Panc1 (cell line): Measurements from ENCODE around the gene FGF19. TPM values are rescaled to one million over a fixed set of nuclear protein-coding genes. Genes with fewer than 3 reads are reported as not detected.
A peak's percentile ranks its signal among the peaks of the same experiment; 100 is the strongest.

Source experiments
- ATAC-seq: fragments of 200-7000 bp; cut with Tn5 transposase; 2 replicates; pipeline ENCODE4 v1.9.1; 2020; ENCODE audit warnings: mild to moderate bottlenecking, moderate library complexity
- BruUV-seq: library from RNA; stranded (reverse); fragments of 400-500 nt; replicated peaks from 2 replicates; lab custom pipeline; 2021; lab: Mats Ljungman, UMichigan
- CTCF ChIA-PET: fragments of 300-600 bp; sonication (Branson Sonifier 250); formaldehyde crosslinking; loops from one replicate; lab custom pipeline; 2022; ENCODE audit warnings: antibody characterized with exemption; lab: Charles Lee
- POLR2A ChIA-PET: fragments of 300-600 bp; sonication (Branson Sonifier 250); formaldehyde crosslinking; loops from one replicate; lab custom pipeline; 2022; ENCODE audit warnings: antibody characterized with exemption; lab: Charles Lee
- DNase-seq: peaks from one replicate; pipeline ENCODE4 v3.0.0-alpha.2; 2010; ENCODE audit warnings: low read depth, low spot score
- H3K27ac ChIP-seq: 2 replicates; pipeline ENCODE4 v1.5.1; 2011; ENCODE audit warnings: mild to moderate bottlenecking, low read length, inconsistent platforms
- H3K27me3 ChIP-seq: fragments of 200-500 bp; sonication (Bioruptor generic); 2 replicates; pipeline ENCODE4 v1.6.0; 2014; ENCODE audit warnings: low read length, inconsistent platforms; ENCODE audit not compliant: control insufficient read depth, insufficient read depth
- H3K36me3 ChIP-seq: fragments of 200-500 bp; sonication (Bioruptor generic); 2 replicates; pipeline ENCODE4 v1.5.1; 2014; ENCODE audit warnings: inconsistent platforms, mild to moderate bottlenecking, low read length, moderate library complexity; ENCODE audit not compliant: control insufficient read depth, insufficient read depth
- H3K4me1 ChIP-seq: 2 replicates; pipeline ENCODE4 v1.5.1; 2011; ENCODE audit warnings: inconsistent platforms, mild to moderate bottlenecking, low read length, moderate library complexity; ENCODE audit not compliant: control insufficient read depth, insufficient read depth
- H3K4me3 ChIP-seq, 2 experiments: 2 replicates each; pipeline ENCODE4 v1.5.1; 2011 to 2012; ENCODE audit warnings: low read depth in 2 of 2, low read length in 2 of 2, mild to moderate bottlenecking in 2 of 2, inconsistent platforms in 1 of 2, moderate library complexity in 1 of 2
- H3K9me3 ChIP-seq: fragments of 200-500 bp; sonication (Bioruptor generic); 2 replicates; pipeline ENCODE4 v1.5.1; 2014; ENCODE audit warnings: low read depth, mild to moderate bottlenecking, inconsistent platforms, low read length, moderate library complexity; ENCODE audit not compliant: control insufficient read depth, insufficient read depth
- CTCF ChIP-seq: fragments of 450-650 bp; IDR thresholded peaks from 2 replicates; pipeline ENCODE4 v1.5.1; 2017; ENCODE audit warnings: mild to moderate bottlenecking
- POLR2AphosphoS5 ChIP-seq: IDR thresholded peaks from 2 replicates; pipeline ENCODE4 v1.6.1; 2012; ENCODE audit warnings: mild to moderate bottlenecking, low read depth, low read length, moderate library complexity
- SIN3A ChIP-seq: IDR thresholded peaks from 2 replicates; pipeline ENCODE4 v1.6.1; 2012; ENCODE audit warnings: low read depth, mild to moderate bottlenecking, low read length, moderate library complexity, borderline replicate concordance; ENCODE audit not compliant: insufficient read depth
- TCF7L2 ChIP-seq: IDR thresholded peaks from 2 replicates; pipeline ENCODE4 v1.6.1; 2011; ENCODE audit warnings: mild to moderate bottlenecking, low read depth, low read length, inconsistent platforms
- in situ Hi-C: cut with HindIII; loops from 2 replicates; pipeline ENCODE4 v1.10.0; 2016; ENCODE audit warnings: low sequenced_read_pairs, low pct_unique_long_range_greater_than_20kb
- intact Hi-C: fragments of 100-400 bp; cut with micrococcal nuclease; formaldehyde crosslinking; loops from one replicate; pipeline ENCODE4 v1.10.0; 2022; ENCODE audit not compliant: unreplicated experiment
- total RNA-seq: library from RNA; stranded (reverse); gene quantifications from one replicate; pipeline ENCODE4 v1.2.1, GENCODE V29; 2021; ENCODE audit not compliant: unreplicated experiment
- TF ChIP-seq, protein P1 (sequence below), 2 experiments: IDR thresholded peaks; 2 replicates each; pipeline ENCODE4 v1.6.1; 2011 to 2012; ENCODE audit warnings: low read depth in 2 of 2, control low read depth in 1 of 2, low read length in 1 of 2, mild to moderate bottlenecking in 1 of 2, moderate library complexity in 1 of 2; ENCODE audit not compliant: insufficient read depth in 1 of 2

Gene FGF19
- total RNA-seq, 1 experiment from 2014 or later = not detected

DNA sequence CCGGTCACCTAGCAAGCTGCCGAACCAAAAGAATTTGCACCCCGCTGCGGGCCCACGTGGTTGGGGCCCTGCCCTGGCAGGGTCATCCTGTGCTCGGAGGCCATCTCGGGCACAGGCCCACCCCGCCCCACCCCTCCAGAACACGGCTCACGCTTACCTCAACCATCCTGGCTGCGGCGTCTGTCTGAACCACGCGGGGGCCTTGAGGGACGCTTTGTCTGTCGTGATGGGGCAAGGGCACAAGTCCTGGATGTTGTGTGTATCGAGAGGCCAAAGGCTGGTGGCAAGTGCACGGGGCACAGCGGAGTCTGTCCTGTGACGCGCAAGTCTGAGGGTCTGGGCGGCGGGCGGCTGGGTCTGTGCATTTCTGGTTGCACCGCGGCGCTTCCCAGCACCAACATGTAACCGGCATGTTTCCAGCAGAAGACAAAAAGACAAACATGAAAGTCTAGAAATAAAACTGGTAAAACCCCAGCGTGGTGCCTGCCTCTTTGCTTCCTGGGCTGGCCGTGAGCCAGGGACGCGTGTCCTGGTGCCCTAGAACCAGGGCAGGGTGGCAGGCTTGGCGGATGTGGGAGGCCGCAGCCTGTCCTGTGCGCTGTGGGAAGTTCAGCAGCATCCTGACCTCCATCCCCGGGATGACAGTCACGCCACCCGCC, 49.7 kb downstream of the FGF19 start:
- POLR2A ChIA-PET = interaction anchor here (0.7 kb wide), 1 partner anchor 603 kb away, joined by 3 read pairs; no protein-coding TSS in a partner anchor
- Histone ChIP-seq H3K9me3 (no peaks in the 10 kb centered on the region), H3K4me1 (peaks cover 33% of the 10 kb centered on the region), H3K27me3 (no peaks in the 10 kb centered on the region), H3K27ac (peak overlapping the region; percentile 29), H3K4me3 (peak overlapping the region in 1 of 2 experiments; percentile 23; a peak in 1 of 4 replicates), H3K36me3 (peaks cover 15% of the 10 kb centered on the region)
- DNase-seq (no peak), ATAC-seq (peak; percentile 44)
- TF ChIP-seq CTCF (no peak), TCF7L2 (no peak), POLR2AphosphoS5 (no peak), SIN3A (no peak)
- TF ChIP-seq, protein P1, sequence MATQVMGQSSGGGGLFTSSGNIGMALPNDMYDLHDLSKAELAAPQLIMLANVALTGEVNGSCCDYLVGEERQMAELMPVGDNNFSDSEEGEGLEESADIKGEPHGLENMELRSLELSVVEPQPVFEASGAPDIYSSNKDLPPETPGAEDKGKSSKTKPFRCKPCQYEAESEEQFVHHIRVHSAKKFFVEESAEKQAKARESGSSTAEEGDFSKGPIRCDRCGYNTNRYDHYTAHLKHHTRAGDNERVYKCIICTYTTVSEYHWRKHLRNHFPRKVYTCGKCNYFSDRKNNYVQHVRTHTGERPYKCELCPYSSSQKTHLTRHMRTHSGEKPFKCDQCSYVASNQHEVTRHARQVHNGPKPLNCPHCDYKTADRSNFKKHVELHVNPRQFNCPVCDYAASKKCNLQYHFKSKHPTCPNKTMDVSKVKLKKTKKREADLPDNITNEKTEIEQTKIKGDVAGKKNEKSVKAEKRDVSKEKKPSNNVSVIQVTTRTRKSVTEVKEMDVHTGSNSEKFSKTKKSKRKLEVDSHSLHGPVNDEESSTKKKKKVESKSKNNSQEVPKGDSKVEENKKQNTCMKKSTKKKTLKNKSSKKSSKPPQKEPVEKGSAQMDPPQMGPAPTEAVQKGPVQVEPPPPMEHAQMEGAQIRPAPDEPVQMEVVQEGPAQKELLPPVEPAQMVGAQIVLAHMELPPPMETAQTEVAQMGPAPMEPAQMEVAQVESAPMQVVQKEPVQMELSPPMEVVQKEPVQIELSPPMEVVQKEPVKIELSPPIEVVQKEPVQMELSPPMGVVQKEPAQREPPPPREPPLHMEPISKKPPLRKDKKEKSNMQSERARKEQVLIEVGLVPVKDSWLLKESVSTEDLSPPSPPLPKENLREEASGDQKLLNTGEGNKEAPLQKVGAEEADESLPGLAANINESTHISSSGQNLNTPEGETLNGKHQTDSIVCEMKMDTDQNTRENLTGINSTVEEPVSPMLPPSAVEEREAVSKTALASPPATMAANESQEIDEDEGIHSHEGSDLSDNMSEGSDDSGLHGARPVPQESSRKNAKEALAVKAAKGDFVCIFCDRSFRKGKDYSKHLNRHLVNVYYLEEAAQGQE (IDR thresholded peaks at IDR 0.05; ENCODE audit: insufficient read depth in 1 of 2, low read depth in 2 of 2, low read length in 1 of 2) = no peak
- in situ Hi-C loops (no loop called here), intact Hi-C loops (no loop called here)
- CTCF ChIA-PET = no interaction called here
- BruUV-seq = no TSS peak

DNA sequence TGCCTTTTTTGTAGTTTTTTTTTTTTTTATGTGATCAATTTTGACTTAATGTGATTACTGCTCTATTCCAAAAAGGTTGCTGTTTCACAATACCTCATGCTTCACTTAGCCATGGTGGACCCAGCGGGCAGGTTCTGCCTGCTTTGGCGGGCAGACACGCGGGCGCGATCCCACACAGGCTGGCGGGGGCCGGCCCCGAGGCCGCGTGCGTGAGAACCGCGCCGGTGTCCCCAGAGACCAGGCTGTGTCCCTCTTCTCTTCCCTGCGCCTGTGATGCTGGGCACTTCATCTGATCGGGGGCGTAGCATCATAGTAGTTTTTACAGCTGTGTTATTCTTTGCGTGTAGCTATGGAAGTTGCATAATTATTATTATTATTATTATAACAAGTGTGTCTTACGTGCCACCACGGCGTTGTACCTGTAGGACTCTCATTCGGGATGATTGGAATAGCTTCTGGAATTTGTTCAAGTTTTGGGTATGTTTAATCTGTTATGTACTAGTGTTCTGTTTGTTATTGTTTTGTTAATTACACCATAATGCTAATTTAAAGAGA, 50.3 kb downstream of the FGF19 start:
- CTCF ChIA-PET = no interaction called here
- Histone ChIP-seq H3K9me3 (no peaks in the 10 kb centered on the region), H3K36me3 (peaks cover 20% of the 10 kb centered on the region), H3K4me3 (no peak overlapping the region), H3K27ac (no peak overlapping the region; the same call in 1 of the 2 replicates), H3K4me1 (peaks cover 33% of the 10 kb centered on the region), H3K27me3 (no peaks in the 10 kb centered on the region)
- no TSS peak for BruUV-seq
- no peak for DNase-seq
- intact Hi-C loops = no loop called here
- TF ChIP-seq CTCF (no peak), POLR2AphosphoS5 (no peak), SIN3A (no peak), TCF7L2 (no peak)
- TF ChIP-seq, protein P1 (IDR thresholded peaks at IDR 0.05; ENCODE audit: insufficient read depth in 1 of 2, low read depth in 2 of 2, low read length in 1 of 2) = no peak
- in situ Hi-C loops = no loop called here
- ATAC-seq = no peak
- POLR2A ChIA-PET = interaction anchor here (0.7 kb wide), 1 partner anchor 603 kb away, joined by 3 read pairs; no protein-coding TSS in a partner anchor
